ENCODE results near the gene PTPRM.

- TF ChIP-seq CTCF (IDR thresholded peaks at IDR 0.05; ENCODE audit: borderline replicate concordance, extremely low read depth, low read length, poor library complexity, severe bottlenecking) (no peak), EZH2 (IDR thresholded peaks at IDR 0.05; ENCODE audit: borderline replicate concordance, low read depth, low read length, severe bottlenecking) (no peak)
These were observed 245.4 kb downstream of the PTPRM start for GRCh38 chr18:7812431-7813063.

All from DND-41 (cell line).